ENCODE results near the gene STK39.

- TF ChIP-seq POLR2A (IDR thresholded peaks at IDR 0.05) (no peak), CTCF (IDR thresholded peaks at IDR 0.05) (no peak)
Observed at GRCh38 chr2:168130346-168130745, 117.0 kb downstream of the STK39 start.
